Inferior parietal cortex (tissue), 1 donor: ENCODE results near the gene FANCE.

Source experiments
- DNase-seq: peaks from one replicate; pipeline ENCODE4 v3.0.0-alpha.2; 2016; ENCODE audit errors: extremely low spot score

Gene FANCE

GRCh38 chr6:35468181-35468979 lies 16.2 kb downstream of the FANCE start, which contains the start of gene RPL10A:
TSS of gene RPL10A (plus strand) at chr6:35468401. CDS start at chr6:35468435, 34 bp downstream.
- peak; percentile 99 for DNase-seq

DNA sequence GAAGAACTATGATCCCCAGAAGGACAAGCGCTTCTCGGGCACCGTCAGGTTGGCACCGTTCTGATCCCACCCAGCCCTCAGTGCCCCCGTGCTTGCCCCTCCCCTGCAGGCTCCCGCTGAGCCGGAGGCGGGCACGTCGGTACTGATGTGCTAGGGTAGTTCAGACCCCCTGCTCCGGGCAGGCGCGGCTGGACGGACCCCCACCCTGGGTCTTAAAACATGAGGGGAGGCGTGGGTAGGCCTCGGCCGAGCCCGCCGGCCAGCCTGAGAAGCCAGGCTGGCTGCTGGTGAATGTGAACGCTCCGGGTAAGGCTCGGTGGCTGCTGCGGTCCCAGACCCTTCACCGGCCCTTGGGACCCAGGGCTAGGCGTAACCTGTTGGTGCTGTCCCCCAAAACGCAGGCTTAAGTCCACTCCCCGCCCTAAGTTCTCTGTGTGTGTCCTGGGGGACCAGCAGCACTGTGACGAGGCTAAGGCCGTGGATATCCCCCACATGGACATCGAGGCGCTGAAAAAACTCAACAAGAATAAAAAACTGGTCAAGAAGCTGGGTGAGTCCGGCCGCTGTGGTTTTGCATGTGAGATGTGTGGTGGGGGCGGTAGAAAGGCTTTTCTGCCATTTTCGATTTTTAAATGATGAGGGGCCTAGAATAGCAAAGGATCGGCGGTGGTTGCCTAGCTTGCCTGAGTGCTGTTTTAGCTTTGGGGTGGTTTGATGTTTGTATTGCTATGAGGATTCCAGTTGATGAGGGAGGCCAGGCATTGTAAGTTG lies 17.0 kb downstream of the FANCE start:
- no peak for DNase-seq

DNA sequence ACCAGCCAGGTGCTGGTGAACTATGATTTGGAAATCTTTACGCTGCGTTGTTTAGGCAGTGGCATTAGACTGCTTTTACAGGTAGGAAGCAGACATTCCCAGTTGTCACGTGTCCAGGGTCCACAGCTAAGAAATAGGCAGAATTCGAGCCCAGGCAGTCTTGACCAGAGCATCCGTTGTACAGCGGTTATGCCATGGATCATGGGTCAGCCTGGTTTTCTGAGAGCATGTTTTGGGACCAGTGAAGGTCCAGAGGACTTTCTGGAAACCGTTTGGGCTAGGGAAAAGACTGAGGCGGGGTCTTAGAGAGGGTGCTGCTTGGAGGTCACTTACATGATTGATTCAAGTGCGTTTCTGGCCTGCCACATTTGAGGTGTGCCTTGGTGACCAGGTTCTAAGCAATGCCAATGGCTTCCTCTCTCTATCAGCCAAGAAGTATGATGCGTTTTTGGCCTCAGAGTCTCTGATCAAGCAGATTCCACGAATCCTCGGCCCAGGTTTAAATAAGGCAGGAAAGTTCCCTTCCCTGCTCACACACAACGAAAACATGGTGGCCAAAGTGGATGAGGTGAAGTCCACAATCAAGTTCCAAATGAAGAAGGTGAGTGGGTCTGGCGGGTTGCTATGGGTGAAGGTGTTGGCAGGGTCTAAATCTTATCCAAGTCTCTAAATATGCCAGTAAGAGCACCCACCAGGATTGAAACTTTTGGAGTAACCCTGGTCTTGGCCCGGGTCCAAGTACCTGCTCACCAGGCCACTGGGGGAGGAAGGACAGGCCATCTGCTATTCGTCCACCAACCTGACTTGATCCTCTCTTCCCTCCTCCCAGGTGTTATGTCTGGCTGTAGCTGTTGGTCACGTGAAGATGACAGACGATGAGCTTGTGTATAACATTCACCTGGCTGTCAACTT lies 17.9 kb downstream of the FANCE start:
- no peak for DNase-seq

- DNase-seq, result no peak
Observed at GRCh38 chr6:35470663-35471120, 18.6 kb downstream of the FANCE start.

- no peak for DNase-seq
Observed at GRCh38 chr6:35471836-35472345, 19.8 kb downstream of the FANCE start.

GRCh38 chr6:35473075-35473849 lies 21.1 kb downstream of the FANCE start:
- no peak for DNase-seq

- DNase-seq, result no peak
Observed at GRCh38 chr6:35473850-35474130, 21.7 kb downstream of the FANCE start.

DNA sequence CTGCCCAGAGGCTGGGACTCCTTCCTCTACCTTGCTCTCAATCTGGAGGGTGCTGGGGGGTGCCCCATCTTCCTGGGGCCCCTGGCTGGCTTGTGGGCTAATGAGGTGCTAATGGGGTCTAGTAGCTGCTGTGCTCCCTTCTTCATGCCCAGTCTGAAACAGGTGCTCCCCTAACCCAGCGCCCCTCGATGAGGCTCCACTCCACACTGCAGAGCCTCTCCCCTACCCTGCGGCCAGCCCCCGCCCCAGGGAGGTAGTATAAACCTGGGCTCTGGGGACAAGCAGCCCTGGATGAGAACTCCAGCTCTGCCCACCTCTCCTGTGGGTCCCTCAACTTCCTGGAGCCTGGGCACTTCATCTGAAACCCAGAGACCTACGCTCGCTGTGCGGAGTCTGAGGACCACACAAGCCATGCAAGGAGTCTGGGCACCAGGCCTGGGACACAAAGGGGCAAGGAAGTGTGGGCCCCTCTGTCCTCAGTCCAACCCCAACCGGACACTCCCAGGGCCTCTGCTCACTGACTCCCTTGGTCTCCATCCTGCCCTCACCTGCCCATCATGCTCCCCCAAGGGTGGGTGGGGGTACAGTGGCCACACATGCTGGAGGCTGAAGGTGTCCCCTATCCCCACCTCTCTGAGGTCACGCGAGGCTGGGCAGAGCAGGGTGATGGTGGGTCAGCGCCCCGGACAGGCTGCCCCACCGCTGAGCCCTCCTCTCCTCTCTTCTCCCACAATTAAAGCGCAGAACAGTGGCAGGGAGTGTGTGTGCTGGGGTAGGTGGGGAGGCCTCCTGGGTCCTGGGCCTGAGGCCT lies 22.2 kb downstream of the FANCE start:
- no peak for DNase-seq

- no peak for DNase-seq
Observed at GRCh38 chr6:35474942-35475570, 22.9 kb downstream of the FANCE start.

DNA sequence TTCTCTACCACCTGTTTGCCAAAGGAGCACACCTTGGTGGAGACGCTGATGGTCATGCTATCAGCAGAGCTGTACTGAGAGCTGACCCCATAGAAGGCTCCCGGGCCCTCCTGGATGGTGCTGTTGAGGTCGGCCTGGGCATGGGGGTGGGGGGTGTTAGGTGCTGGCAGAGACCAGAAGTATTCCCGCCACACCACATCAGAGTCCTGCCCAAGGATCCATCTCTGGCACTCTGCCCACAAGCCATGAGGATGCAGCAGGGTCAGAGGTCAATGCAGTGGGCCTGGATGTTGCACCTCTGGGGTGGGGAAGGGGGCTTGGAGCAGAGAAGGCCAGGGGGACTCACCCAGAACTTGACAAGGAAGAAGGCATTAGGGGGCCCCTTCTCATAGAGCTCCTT lies 23.4 kb downstream of the FANCE start:
- no peak for DNase-seq

GRCh38 chr6:35476004-35476403 lies 23.9 kb downstream of the FANCE start:
- no peak for DNase-seq

GRCh38 chr6:35477028-35477427 lies 24.9 kb downstream of the FANCE start:
- no peak for DNase-seq

GRCh38 chr6:35477551-35478179 lies 25.5 kb downstream of the FANCE start:
- DNase-seq, result no peak

DNA sequence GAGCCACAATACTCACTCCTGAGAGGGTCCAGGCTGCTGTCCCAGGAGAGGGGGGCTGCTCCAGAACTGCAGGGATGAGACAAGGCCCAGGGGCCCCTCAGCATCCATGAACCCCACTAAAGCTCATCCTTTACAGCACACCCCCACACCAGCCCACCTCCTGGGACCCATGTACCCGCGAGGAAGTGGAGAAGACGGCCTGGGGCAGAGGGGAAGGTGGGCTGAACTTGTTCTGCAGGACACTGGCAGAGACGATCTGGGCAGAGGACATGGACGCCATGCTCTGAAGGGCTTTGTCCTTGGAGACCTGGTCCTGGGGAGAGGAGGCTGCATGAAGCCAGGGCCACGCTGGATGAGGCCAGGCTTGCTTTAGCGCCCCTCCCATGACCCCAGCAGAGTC lies 26.1 kb downstream of the FANCE start:
- no peak for DNase-seq

DNA sequence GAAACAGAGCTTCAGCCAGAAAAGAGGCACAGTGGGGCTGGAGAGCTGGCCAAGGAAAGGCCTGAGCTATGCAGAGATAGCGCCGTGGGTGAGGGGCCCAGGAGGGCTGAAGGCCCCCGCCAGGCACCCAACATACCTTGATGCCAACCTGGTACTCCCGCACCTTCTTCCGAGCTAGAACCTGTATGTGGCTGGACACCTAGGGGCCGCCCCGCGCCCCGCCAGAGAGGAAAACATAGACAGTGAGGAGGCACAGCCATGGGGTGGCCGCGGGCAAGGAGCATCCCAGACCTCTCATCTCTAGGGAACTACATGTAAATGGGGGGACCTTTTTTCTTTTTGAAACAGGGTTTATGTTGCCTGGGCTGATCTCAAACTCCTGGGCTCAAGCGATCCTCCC lies 28.0 kb downstream of the FANCE start:
- DNase-seq, result no peak

GRCh38 chr6:35481226-35481625 lies 29.1 kb downstream of the FANCE start:
- no peak for DNase-seq

GRCh38 chr6:35483062-35483461 lies 30.9 kb downstream of the FANCE start:
- DNase-seq, result no peak

DNA sequence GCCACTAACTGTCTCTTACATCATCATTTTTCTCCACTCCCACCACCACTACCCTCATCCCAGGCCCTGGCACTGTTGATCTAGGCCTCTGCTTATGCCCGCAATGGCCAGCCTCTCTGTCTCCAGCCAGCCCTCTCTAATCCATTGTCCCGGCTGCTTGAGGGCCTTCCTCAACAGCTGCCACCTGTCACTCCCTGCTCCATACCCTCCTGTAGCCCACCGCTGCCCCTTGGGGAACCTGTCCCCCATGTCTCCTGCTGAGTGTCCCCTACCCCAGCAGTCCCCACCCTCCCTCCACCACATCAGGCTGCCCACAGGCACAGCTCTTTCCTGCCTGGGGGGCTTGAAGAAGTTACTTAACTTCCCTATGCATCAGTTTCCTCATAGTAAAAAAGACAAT lies 31.4 kb downstream of the FANCE start:
- no peak for DNase-seq

- no peak for DNase-seq
Observed at GRCh38 chr6:35483893-35484645, 31.9 kb downstream of the FANCE start.
